HEK293 (cell line): Measurements from ENCODE around the gene CFAP73.
A peak's percentile ranks its signal among the peaks of the same experiment; 100 is the strongest.

Source experiments
- CTCF ChIA-PET: fragments of 350-600 bp; formaldehyde crosslinking; extraction: SDS; loops from one replicate; lab custom pipeline; 2021; ENCODE audit warnings: antibody characterized with exemption; lab: Yijun Ruan, JAX
- POLR2A ChIA-PET: fragments of 300-600 bp; formaldehyde crosslinking; extraction: SDS; loops from one replicate; lab custom pipeline; 2020; ENCODE audit warnings: antibody characterized with exemption, inconsistent platforms; lab: Yijun Ruan, JAX
- H3K27ac ChIP-seq: fragments of 200-500 bp; sonication (Bioruptor generic); 2 replicates; pipeline ENCODE4 v1.5.1; 2014; ENCODE audit warnings: low read depth, low read length, control low read depth, inconsistent platforms; ENCODE audit errors: extremely low read depth
- H3K36me3 ChIP-seq, 2 experiments: fragments of 200-500 bp in 1 of 2; sonication (Bioruptor generic) in 1 of 2; 1 replicate in 1 of 2; 2 replicates in 1 of 2; pipeline ENCODE4 v1.5.1; 2014 to 2017; ENCODE audit warnings: inconsistent platforms in 2 of 2, low read length in 2 of 2; ENCODE audit not compliant: control insufficient read depth in 2 of 2, insufficient read depth in 1 of 2
- H3K4me1 ChIP-seq: fragments of 200-500 bp; sonication (Bioruptor generic); 2 replicates; pipeline ENCODE4 v1.5.1; 2014; ENCODE audit warnings: mild to moderate bottlenecking, low read length, inconsistent platforms; ENCODE audit not compliant: control insufficient read depth, insufficient read depth
- H3K4me3 ChIP-seq: 2 replicates; pipeline ENCODE4 v1.5.1; 2011; ENCODE audit warnings: low read depth, mild to moderate bottlenecking, control low read depth, low read length, moderate library complexity
- H3K9me3 ChIP-seq: fragments of 200-500 bp; sonication (Bioruptor generic); 2 replicates; pipeline ENCODE4 v1.5.1; 2014; ENCODE audit warnings: low read depth, low read length, inconsistent platforms; ENCODE audit not compliant: control insufficient read depth, insufficient read depth
- GFI1B ChIP-seq: fragments of 450-650 bp; formaldehyde crosslinking; IDR thresholded peaks from 2 replicates; pipeline ENCODE4 v1.5.1; 2016; ENCODE audit warnings: missing biosample characterization, missing genetic modification characterization
- SP3 ChIP-seq: fragments of 450-650 bp; formaldehyde crosslinking; IDR thresholded peaks from 2 replicates; pipeline ENCODE4 v1.5.1; 2016; ENCODE audit warnings: missing biosample characterization, missing genetic modification characterization
- ZBTB7A ChIP-seq: fragments of 450-650 bp; formaldehyde crosslinking; IDR thresholded peaks from 2 replicates; pipeline ENCODE4 v1.5.1; 2016; ENCODE audit warnings: low read depth, missing biosample characterization, missing genetic modification characterization
- ZNF19 ChIP-seq: fragments of 450-650 bp; formaldehyde crosslinking; IDR thresholded peaks from 2 replicates; pipeline ENCODE4; 2016; ENCODE audit warnings: missing biosample characterization, missing genetic modification characterization, low read depth
- ZNF341 ChIP-seq: fragments of 450-650 bp; formaldehyde crosslinking; IDR thresholded peaks from 2 replicates; pipeline ENCODE4; 2016; ENCODE audit warnings: low read depth, missing biosample characterization, missing genetic modification characterization
- ZNF561 ChIP-seq: fragments of 450-650 bp; IDR thresholded peaks from 2 replicates; pipeline ENCODE4 v1.5.1; 2018; ENCODE audit warnings: missing biosample characterization, missing genetic modification characterization, borderline replicate concordance
- ZNF610 ChIP-seq: fragments of 450-650 bp; formaldehyde crosslinking; IDR thresholded peaks from 2 replicates; pipeline ENCODE4 v1.5.1; 2016; ENCODE audit warnings: missing biosample characterization, missing genetic modification characterization, borderline replicate concordance
- TF ChIP-seq, protein P1 (sequence below): fragments of 450-650 bp; formaldehyde crosslinking; IDR thresholded peaks from 2 replicates; pipeline ENCODE4; 2016; ENCODE audit warnings: missing biosample characterization, missing genetic modification characterization
- TF ChIP-seq, protein P2 (sequence below): fragments of 450-650 bp; formaldehyde crosslinking; IDR thresholded peaks from 2 replicates; pipeline ENCODE4 v1.5.1; 2016; ENCODE audit warnings: missing biosample characterization, missing genetic modification characterization
- TF ChIP-seq, protein P3 (sequence below): fragments of 450-650 bp; formaldehyde crosslinking; optimal IDR thresholded peaks from 2 replicates; pipeline ENCODE3; 2016; ENCODE audit warnings: missing biosample characterization, mild to moderate bottlenecking, missing genetic modification characterization
- TF ChIP-seq, protein P4 (sequence below): fragments of 450-650 bp; formaldehyde crosslinking; IDR thresholded peaks from 2 replicates; pipeline ENCODE4 v1.5.1; 2016; ENCODE audit warnings: missing biosample characterization, missing genetic modification characterization, borderline replicate concordance
- TF ChIP-seq, protein P5 (sequence below): fragments of 450-650 bp; formaldehyde crosslinking; IDR thresholded peaks from 2 replicates; pipeline ENCODE4 v1.5.1; 2016; ENCODE audit warnings: missing biosample characterization, missing genetic modification characterization
- TF ChIP-seq, protein P6 (sequence below): fragments of 450-650 bp; formaldehyde crosslinking; conservative IDR thresholded peaks from 2 replicates; pipeline ENCODE4 v1.5.1; 2016; ENCODE audit warnings: low read depth, missing biosample characterization, missing genetic modification characterization
- TF ChIP-seq, protein P7 (sequence below): fragments of 450-650 bp; formaldehyde crosslinking; IDR thresholded peaks from 2 replicates; pipeline ENCODE4 v1.5.1; 2016; ENCODE audit warnings: missing biosample characterization, missing genetic modification characterization
- TF ChIP-seq, protein P8 (sequence below): fragments of 450-650 bp; formaldehyde crosslinking; IDR thresholded peaks from 2 replicates; pipeline ENCODE4 v1.5.1; 2016; ENCODE audit warnings: missing biosample characterization, missing genetic modification characterization

CFAP73 gene

DNA sequence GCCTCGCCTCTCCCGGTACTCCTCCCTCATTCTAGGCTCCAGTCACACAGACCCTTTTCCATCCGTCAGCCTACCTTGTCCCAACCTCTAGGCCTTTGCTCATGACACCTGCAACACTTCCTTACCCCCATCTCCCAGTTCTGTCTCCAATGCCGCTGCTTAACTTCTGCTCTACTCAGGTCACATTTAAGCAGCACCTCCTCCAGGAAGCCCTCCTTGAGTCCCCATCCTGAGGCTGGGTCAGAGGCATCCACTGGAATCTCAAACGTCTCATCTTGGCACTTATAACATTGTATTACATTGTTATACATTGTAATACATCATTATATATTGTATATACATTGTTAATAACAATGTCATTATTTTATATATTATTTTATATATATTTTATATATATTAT is 46.7 kb upstream of the CFAP73 start:
- no peaks in the 10 kb centered on the region for H3K36me3 ChIP-seq
- ChIA-PET POLR2A (interaction anchor here (1.0 kb wide), 1 partner anchor 51 kb away, joined by 3 read pairs; no protein-coding TSS in a partner anchor), CTCF (interaction anchor here (0.6 kb wide), 1 partner anchor 14 kb away, joined by 3 read pairs; no protein-coding TSS in a partner anchor)
- TF ChIP-seq, protein P1, sequence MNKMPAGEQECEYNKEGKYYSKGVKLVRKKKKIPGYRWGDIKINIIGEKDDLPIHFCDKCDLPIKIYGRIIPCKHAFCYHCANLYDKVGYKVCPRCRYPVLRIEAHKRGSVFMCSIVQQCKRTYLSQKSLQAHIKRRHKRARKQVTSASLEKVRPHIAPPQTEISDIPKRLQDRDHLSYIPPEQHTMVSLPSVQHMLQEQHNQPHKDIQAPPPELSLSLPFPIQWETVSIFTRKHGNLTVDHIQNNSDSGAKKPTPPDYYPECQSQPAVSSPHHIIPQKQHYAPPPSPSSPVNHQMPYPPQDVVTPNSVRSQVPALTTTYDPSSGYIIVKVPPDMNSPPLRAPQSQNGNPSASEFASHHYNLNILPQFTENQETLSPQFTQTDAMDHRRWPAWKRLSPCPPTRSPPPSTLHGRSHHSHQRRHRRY: no peak
- TF ChIP-seq, protein P2, sequence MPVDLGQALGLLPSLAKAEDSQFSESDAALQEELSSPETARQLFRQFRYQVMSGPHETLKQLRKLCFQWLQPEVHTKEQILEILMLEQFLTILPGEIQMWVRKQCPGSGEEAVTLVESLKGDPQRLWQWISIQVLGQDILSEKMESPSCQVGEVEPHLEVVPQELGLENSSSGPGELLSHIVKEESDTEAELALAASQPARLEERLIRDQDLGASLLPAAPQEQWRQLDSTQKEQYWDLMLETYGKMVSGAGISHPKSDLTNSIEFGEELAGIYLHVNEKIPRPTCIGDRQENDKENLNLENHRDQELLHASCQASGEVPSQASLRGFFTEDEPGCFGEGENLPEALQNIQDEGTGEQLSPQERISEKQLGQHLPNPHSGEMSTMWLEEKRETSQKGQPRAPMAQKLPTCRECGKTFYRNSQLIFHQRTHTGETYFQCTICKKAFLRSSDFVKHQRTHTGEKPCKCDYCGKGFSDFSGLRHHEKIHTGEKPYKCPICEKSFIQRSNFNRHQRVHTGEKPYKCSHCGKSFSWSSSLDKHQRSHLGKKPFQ: no peak
- TF ChIP-seq ZNF19 (tag by site-specific recombination) (no peak), ZNF610 (tag by site-specific recombination) (no peak), GFI1B (tag by site-specific recombination) (no peak), ZBTB7A (no peak)
- TF ChIP-seq, protein P3, sequence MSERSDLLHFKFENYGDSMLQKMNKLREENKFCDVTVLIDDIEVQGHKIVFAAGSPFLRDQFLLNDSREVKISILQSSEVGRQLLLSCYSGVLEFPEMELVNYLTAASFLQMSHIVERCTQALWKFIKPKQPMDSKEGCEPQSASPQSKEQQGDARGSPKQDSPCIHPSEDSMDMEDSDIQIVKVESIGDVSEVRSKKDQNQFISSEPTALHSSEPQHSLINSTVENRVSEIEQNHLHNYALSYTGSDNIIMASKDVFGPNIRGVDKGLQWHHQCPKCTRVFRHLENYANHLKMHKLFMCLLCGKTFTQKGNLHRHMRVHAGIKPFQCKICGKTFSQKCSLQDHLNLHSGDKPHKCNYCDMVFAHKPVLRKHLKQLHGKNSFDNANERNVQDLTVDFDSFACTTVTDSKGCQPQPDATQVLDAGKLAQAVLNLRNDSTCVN: no peak
- TF ChIP-seq, protein P4, sequence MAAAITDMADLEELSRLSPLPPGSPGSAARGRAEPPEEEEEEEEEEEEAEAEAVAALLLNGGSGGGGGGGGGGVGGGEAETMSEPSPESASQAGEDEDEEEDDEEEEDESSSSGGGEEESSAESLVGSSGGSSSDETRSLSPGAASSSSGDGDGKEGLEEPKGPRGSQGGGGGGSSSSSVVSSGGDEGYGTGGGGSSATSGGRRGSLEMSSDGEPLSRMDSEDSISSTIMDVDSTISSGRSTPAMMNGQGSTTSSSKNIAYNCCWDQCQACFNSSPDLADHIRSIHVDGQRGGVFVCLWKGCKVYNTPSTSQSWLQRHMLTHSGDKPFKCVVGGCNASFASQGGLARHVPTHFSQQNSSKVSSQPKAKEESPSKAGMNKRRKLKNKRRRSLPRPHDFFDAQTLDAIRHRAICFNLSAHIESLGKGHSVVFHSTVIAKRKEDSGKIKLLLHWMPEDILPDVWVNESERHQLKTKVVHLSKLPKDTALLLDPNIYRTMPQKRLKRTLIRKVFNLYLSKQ (tag by site-specific recombination): no peak
- TF ChIP-seq, protein P5, sequence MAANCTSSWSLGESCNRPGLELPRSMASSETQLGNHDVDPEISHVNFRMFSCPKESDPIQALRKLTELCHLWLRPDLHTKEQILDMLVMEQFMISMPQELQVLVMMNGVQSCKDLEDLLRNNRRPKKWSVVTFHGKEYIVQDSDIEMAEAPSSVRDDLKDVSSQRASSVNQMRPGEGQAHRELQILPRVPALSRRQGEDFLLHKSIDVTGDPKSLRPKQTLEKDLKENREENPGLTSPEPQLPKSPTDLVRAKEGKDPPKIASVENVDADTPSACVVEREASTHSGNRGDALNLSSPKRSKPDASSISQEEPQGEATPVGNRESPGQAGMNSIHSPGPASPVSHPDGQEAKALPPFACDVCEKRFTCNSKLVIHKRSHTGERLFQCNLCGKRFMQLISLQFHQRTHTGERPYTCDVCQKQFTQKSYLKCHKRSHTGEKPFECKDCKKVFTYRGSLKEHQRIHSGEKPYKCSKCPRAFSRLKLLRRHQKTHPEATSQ (tag by site-specific recombination): no peak
- H3K27ac ChIP-seq: no peak overlapping the region
- H3K4me3 ChIP-seq: no peak overlapping the region
- H3K4me1 ChIP-seq: no peaks in the 10 kb centered on the region
- no peaks in the 10 kb centered on the region for H3K9me3 ChIP-seq

DNA sequence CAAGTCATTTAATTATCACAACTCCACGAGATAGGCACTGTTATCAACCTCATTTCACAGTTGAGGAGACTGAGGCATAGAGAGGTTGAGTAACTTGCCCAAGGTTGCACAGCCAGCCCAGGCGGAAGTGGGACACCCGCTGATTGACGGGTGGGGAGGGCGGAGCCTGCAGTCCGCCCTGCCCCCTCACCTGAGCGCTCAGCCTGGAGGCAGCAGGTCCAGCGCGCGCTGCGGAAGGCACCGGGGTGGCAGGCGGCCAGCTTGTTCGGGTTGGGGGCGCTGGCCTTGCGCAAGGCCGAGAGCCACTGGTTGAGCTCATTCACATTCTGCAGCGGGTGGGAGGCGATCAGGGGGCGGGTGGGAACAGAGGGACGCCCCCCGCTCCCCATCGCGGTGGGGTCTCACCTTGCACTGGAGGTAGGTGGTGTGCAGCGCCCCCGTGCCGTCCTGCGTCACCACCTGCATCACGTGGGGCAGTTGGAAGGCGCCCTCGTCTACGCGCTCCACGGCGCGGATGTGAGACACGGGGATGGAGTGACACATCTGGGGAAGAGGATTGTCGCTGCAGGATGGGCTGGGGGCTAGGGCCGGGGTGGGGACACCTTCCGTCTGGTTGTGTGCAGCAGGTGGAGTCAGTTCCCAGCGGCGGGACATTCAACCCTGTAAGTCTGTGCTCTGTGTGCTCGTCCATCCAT is 45.6 kb upstream of the CFAP73 start:
- Histone ChIP-seq H3K4me1 (no peaks in the 10 kb centered on the region), H3K9me3 (no peaks in the 10 kb centered on the region), H3K36me3 (no peaks in the 10 kb centered on the region), H3K4me3 (peak overlapping the region; percentile 14), H3K27ac (no peak overlapping the region)
- CTCF ChIA-PET: interaction anchor here (0.7 to 1.1 kb wide), 2 partner anchors 11 to 111 kb away, joined by 3 to 4 read pairs; no protein-coding TSS in a partner anchor
- POLR2A ChIA-PET: interaction anchor here (1.0 kb wide), 1 partner anchor 50 kb away, joined by 3 read pairs; no protein-coding TSS in a partner anchor
- TF ChIP-seq, protein P6, sequence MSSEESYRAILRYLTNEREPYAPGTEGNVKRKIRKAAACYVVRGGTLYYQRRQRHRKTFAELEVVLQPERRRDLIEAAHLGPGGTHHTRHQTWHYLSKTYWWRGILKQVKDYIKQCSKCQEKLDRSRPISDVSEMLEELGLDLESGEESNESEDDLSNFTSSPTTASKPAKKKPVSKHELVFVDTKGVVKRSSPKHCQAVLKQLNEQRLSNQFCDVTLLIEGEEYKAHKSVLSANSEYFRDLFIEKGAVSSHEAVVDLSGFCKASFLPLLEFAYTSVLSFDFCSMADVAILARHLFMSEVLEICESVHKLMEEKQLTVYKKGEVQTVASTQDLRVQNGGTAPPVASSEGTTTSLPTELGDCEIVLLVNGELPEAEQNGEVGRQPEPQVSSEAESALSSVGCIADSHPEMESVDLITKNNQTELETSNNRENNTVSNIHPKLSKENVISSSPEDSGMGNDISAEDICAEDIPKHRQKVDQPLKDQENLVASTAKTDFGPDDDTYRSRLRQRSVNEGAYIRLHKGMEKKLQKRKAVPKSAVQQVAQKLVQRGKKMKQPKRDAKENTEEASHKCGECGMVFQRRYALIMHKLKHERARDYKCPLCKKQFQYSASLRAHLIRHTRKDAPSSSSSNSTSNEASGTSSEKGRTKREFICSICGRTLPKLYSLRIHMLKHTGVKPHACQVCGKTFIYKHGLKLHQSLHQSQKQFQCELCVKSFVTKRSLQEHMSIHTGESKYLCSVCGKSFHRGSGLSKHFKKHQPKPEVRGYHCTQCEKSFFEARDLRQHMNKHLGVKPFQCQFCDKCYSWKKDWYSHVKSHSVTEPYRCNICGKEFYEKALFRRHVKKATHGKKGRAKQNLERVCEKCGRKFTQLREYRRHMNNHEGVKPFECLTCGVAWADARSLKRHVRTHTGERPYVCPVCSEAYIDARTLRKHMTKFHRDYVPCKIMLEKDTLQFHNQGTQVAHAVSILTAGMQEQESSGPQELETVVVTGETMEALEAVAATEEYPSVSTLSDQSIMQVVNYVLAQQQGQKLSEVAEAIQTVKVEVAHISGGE (tag by site-specific recombination): no peak
- TF ChIP-seq ZNF341 (tag by site-specific recombination): 0 out of 2 replicates have a peak, but pooled peaks have one; percentile 9
- TF ChIP-seq, protein P7, sequence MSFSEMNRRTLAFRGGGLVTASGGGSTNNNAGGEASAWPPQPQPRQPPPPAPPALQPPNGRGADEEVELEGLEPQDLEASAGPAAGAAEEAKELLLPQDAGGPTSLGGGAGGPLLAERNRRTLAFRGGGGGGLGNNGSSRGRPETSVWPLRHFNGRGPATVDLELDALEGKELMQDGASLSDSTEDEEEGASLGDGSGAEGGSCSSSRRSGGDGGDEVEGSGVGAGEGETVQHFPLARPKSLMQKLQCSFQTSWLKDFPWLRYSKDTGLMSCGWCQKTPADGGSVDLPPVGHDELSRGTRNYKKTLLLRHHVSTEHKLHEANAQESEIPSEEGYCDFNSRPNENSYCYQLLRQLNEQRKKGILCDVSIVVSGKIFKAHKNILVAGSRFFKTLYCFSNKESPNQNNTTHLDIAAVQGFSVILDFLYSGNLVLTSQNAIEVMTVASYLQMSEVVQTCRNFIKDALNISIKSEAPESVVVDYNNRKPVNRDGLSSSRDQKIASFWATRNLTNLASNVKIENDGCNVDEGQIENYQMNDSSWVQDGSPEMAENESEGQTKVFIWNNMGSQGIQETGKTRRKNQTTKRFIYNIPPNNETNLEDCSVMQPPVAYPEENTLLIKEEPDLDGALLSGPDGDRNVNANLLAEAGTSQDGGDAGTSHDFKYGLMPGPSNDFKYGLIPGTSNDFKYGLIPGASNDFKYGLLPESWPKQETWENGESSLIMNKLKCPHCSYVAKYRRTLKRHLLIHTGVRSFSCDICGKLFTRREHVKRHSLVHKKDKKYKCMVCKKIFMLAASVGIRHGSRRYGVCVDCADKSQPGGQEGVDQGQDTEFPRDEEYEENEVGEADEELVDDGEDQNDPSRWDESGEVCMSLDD: peak; percentile 79
- peak; percentile 52 for TF ChIP-seq SP3
- TF ChIP-seq, protein P8, sequence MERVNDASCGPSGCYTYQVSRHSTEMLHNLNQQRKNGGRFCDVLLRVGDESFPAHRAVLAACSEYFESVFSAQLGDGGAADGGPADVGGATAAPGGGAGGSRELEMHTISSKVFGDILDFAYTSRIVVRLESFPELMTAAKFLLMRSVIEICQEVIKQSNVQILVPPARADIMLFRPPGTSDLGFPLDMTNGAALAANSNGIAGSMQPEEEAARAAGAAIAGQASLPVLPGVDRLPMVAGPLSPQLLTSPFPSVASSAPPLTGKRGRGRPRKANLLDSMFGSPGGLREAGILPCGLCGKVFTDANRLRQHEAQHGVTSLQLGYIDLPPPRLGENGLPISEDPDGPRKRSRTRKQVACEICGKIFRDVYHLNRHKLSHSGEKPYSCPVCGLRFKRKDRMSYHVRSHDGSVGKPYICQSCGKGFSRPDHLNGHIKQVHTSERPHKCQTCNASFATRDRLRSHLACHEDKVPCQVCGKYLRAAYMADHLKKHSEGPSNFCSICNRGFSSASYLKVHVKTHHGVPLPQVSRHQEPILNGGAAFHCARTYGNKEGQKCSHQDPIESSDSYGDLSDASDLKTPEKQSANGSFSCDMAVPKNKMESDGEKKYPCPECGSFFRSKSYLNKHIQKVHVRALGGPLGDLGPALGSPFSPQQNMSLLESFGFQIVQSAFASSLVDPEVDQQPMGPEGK: peak; percentile 85
- TF ChIP-seq ZNF561: no peak
